Measurements from ENCODE around the gene CDKL4. TPM values are rescaled to one million over a fixed set of nuclear protein-coding genes. Genes with fewer than 3 reads are reported as not detected.

Gene CDKL4
- total RNA-seq, 5 donors from 2014 or later (not counting 1 experiment from before 2014, with no cell fraction given): 0.32 to 0.66 (median 0.39) TPM; not detected in 2

GRCh38 chr2:39269941-39270340, 26.2 kb upstream of the CDKL4 start:
- Mint-ChIP-seq H3K27ac (no peak overlapping the region), H3K36me3 (peaks cover 25% of the 10 kb centered on the region), H3K27me3 (no peaks in the 10 kb centered on the region), H3K9me3 (no peaks in the 10 kb centered on the region), H3K4me1 (peaks cover 10 to 15% (median 12%) of the 10 kb centered on the region in 3 donors), H3K4me3 (no peak overlapping the region)
- WGBS (ENCODE audit: insufficient coverage): 67% methylated on average over 1 of the region's 3 CpGs
- Histone ChIP-seq H3K9me3 (no peaks in the 10 kb centered on the region), H3K4me3 (ENCODE audit: control insufficient read depth in 1 of 2, extremely low read depth in 1 of 2, low read length in 1 of 2) (no peak overlapping the region), H3K4me1 (ENCODE audit: control insufficient read depth in 1 of 2, extremely low read depth in 1 of 2, insufficient read depth in 2 of 2, low read length in 2 of 2) (peaks cover 4 to 10% of the 10 kb centered on the region in 2 experiments), H3K36me3 (ENCODE audit: control insufficient read depth in 2 of 2, extremely low read depth in 1 of 2, insufficient read depth in 1 of 2, low read length in 1 of 2) (no peaks in the 10 kb centered on the region), H3K27me3 (replicated peaks in 1 of 2; ENCODE audit: control insufficient read depth in 2 of 2, extremely low read depth in 1 of 2, insufficient read depth in 2 of 2, low read length in 1 of 2) (no peaks in the 10 kb centered on the region), H3K27ac (ENCODE audit: low read length) (no peak overlapping the region)
- ChIA-PET CTCF (interaction anchor here (0.5 to 1.2 kb wide), 4 partner anchors 10 to 40 kb away, joined by 3 to 4 read pairs (median 3); no protein-coding TSS in a partner anchor), POLR2A (no interaction called here)
- no peak for DNase-seq
- no peak for ATAC-seq (replicated peaks in 1 of 4)

GRCh38 chr2:39266916-39267434, 23.2 kb upstream of the CDKL4 start:
- no CpG with 5 or more reads among the region's 3 CpGs for WGBS (ENCODE audit: insufficient coverage)
- Histone ChIP-seq H3K36me3 (ENCODE audit: control insufficient read depth in 2 of 2, extremely low read depth in 1 of 2, insufficient read depth in 1 of 2, low read length in 1 of 2) (no peaks in the 10 kb centered on the region), H3K27me3 (replicated peaks in 1 of 2; ENCODE audit: control insufficient read depth in 2 of 2, extremely low read depth in 1 of 2, insufficient read depth in 2 of 2, low read length in 1 of 2) (no peaks in the 10 kb centered on the region), H3K4me1 (ENCODE audit: control insufficient read depth in 1 of 2, extremely low read depth in 1 of 2, insufficient read depth in 2 of 2, low read length in 2 of 2) (peaks cover 7 to 10% of the 10 kb centered on the region in 2 experiments), H3K9me3 (no peaks in the 10 kb centered on the region), H3K4me3 (ENCODE audit: control insufficient read depth in 1 of 2, extremely low read depth in 1 of 2, low read length in 1 of 2) (no peak overlapping the region), H3K27ac (ENCODE audit: low read length) (no peak overlapping the region)
- Mint-ChIP-seq H3K4me1 (peaks cover 10 to 26% (median 14%) of the 10 kb centered on the region in 3 donors), H3K4me3 (no peak overlapping the region), H3K27me3 (no peaks in the 10 kb centered on the region), H3K9me3 (no peaks in the 10 kb centered on the region), H3K36me3 (peaks cover 23% of the 10 kb centered on the region), H3K27ac (no peak overlapping the region)
- ChIA-PET CTCF (interaction anchor here (0.6 to 0.7 kb wide), 2 partner anchors 11 to 208 kb away, joined by 3 to 4 read pairs; no protein-coding TSS in a partner anchor), POLR2A (interaction anchor here in 1 of 2 donors (0.6 kb wide), 1 partner anchor 18 kb away, joined by 3 read pairs; no protein-coding TSS in a partner anchor)
- DNase-seq: no peak
- no peak for ATAC-seq (replicated peaks in 1 of 4)

- Mint-ChIP-seq H3K36me3 (peaks cover 24% of the 10 kb centered on the region), H3K27me3 (no peaks in the 10 kb centered on the region), H3K4me3 (no peak overlapping the region), H3K9me3 (no peaks in the 10 kb centered on the region), H3K4me1 (peaks cover 10 to 26% (median 14%) of the 10 kb centered on the region in 3 donors), H3K27ac (peak overlapping the region; percentile 37 to 58)
- Histone ChIP-seq H3K27ac (ENCODE audit: low read length) (peak overlapping the region; percentile 46), H3K36me3 (ENCODE audit: control insufficient read depth in 2 of 2, extremely low read depth in 1 of 2, insufficient read depth in 1 of 2, low read length in 1 of 2) (no peaks in the 10 kb centered on the region), H3K4me3 (ENCODE audit: control insufficient read depth in 1 of 2, extremely low read depth in 1 of 2, low read length in 1 of 2) (no peak overlapping the region), H3K4me1 (ENCODE audit: control insufficient read depth in 1 of 2, extremely low read depth in 1 of 2, insufficient read depth in 2 of 2, low read length in 2 of 2) (peaks cover 7 to 10% of the 10 kb centered on the region in 2 experiments), H3K27me3 (replicated peaks in 1 of 2; ENCODE audit: control insufficient read depth in 2 of 2, extremely low read depth in 1 of 2, insufficient read depth in 2 of 2, low read length in 1 of 2) (no peaks in the 10 kb centered on the region), H3K9me3 (no peaks in the 10 kb centered on the region)
- POLR2A ChIA-PET: no interaction called here
- CTCF ChIA-PET: no interaction called here
- 72% methylated on average over 2 of the region's 3 CpGs for WGBS (ENCODE audit: insufficient coverage)
- ATAC-seq (replicated peaks in 1 of 4) (peak in 2 of 4 experiments; percentile 37 to 65), DNase-seq (peak in 1 of 35 experiments; percentile 13)
Measured at GRCh38 chr2:39266139-39266805, 22.5 kb upstream of the CDKL4 start.

- DNase-seq: no peak
- H3K27me3 Mint-ChIP-seq: no peaks in the 10 kb centered on the region
- Histone ChIP-seq H3K27me3 (replicated peaks in 1 of 2; ENCODE audit: control insufficient read depth in 2 of 2, extremely low read depth in 1 of 2, insufficient read depth in 2 of 2, low read length in 1 of 2) (no peaks in the 10 kb centered on the region), H3K27ac (ENCODE audit: low read length) (peak overlapping the region; percentile 46), H3K4me1 (ENCODE audit: control insufficient read depth in 1 of 2, extremely low read depth in 1 of 2, insufficient read depth in 2 of 2, low read length in 2 of 2) (peaks cover 7 to 10% of the 10 kb centered on the region in 2 experiments), H3K4me3 (ENCODE audit: control insufficient read depth in 1 of 2, extremely low read depth in 1 of 2, low read length in 1 of 2) (no peak overlapping the region), H3K36me3 (ENCODE audit: control insufficient read depth in 2 of 2, extremely low read depth in 1 of 2, insufficient read depth in 1 of 2, low read length in 1 of 2) (no peaks in the 10 kb centered on the region), H3K9me3 (no peaks in the 10 kb centered on the region)
- H3K4me3 Mint-ChIP-seq: no peak overlapping the region
- peaks cover 10 to 26% (median 14%) of the 10 kb centered on the region in 3 donors for H3K4me1 Mint-ChIP-seq
- H3K9me3 Mint-ChIP-seq: no peaks in the 10 kb centered on the region
- 33% methylated on average over 1 of the region's 2 CpGs for WGBS (ENCODE audit: insufficient coverage)
- peak overlapping the region in 1 of 2 donors; percentile 83 for H3K27ac Mint-ChIP-seq
- ChIA-PET POLR2A (no interaction called here), CTCF (no interaction called here)
- no peak for ATAC-seq (replicated peaks in 1 of 4)
- peaks cover 27% of the 10 kb centered on the region for H3K36me3 Mint-ChIP-seq
Measured at GRCh38 chr2:39265315-39265714, 21.5 kb upstream of the CDKL4 start.

GRCh38 chr2:39264733-39265132, 21.0 kb upstream of the CDKL4 start:
- Mint-ChIP-seq H3K4me3 (no peak overlapping the region), H3K4me1 (peaks cover 10 to 26% (median 14%) of the 10 kb centered on the region in 3 donors), H3K27me3 (no peaks in the 10 kb centered on the region), H3K36me3 (peaks cover 26% of the 10 kb centered on the region), H3K9me3 (no peaks in the 10 kb centered on the region), H3K27ac (peak overlapping the region in 1 of 2 donors; percentile 36)
- peak in 1 of 4 experiments; percentile 63 for ATAC-seq (replicated peaks in 1 of 4)
- H3K27ac ChIP-seq (ENCODE audit: low read length): peak overlapping the region; percentile 46
- ChIA-PET CTCF (no interaction called here), POLR2A (no interaction called here)
- H3K27me3 ChIP-seq (replicated peaks in 1 of 2; ENCODE audit: control insufficient read depth in 2 of 2, extremely low read depth in 1 of 2, insufficient read depth in 2 of 2, low read length in 1 of 2): no peaks in the 10 kb centered on the region
- H3K4me3 ChIP-seq (ENCODE audit: control insufficient read depth in 1 of 2, extremely low read depth in 1 of 2, low read length in 1 of 2): no peak overlapping the region
- no peaks in the 10 kb centered on the region for H3K36me3 ChIP-seq (ENCODE audit: control insufficient read depth in 2 of 2, extremely low read depth in 1 of 2, insufficient read depth in 1 of 2, low read length in 1 of 2)
- H3K4me1 ChIP-seq (ENCODE audit: control insufficient read depth in 1 of 2, extremely low read depth in 1 of 2, insufficient read depth in 2 of 2, low read length in 2 of 2): peaks cover 7 to 10% of the 10 kb centered on the region in 2 experiments
- DNase-seq: peak in 1 of 35 experiments; percentile 4
- WGBS (ENCODE audit: insufficient coverage): no CpG with 5 or more reads among the region's 1 CpG
- H3K9me3 ChIP-seq: no peaks in the 10 kb centered on the region

GRCh38 chr2:39260087-39260486, 16.3 kb upstream of the CDKL4 start:
- no CpG with 5 or more reads among the region's 4 CpGs for WGBS (ENCODE audit: insufficient coverage)
- no peaks in the 10 kb centered on the region for H3K36me3 ChIP-seq (ENCODE audit: control insufficient read depth in 2 of 2, extremely low read depth in 1 of 2, insufficient read depth in 1 of 2, low read length in 1 of 2)
- peaks cover 38% of the 10 kb centered on the region for H3K36me3 Mint-ChIP-seq
- POLR2A ChIA-PET: interaction anchor here in 1 of 2 donors (0.5 kb wide), 1 partner anchor 1960 kb away, joined by 8 read pairs; no protein-coding TSS in a partner anchor
- H3K4me1 ChIP-seq (ENCODE audit: control insufficient read depth in 1 of 2, extremely low read depth in 1 of 2, insufficient read depth in 2 of 2, low read length in 2 of 2): peaks cover 0 to 3% of the 10 kb centered on the region in 2 experiments
- CTCF ChIA-PET: interaction anchor here in 1 of 2 donors (0.7 kb wide), 1 partner anchor 10 kb away, joined by 3 read pairs; no protein-coding TSS in a partner anchor
- no peaks in the 10 kb centered on the region for H3K27me3 Mint-ChIP-seq
- DNase-seq (no peak), ATAC-seq (replicated peaks in 1 of 4) (no peak)
- H3K27ac ChIP-seq (ENCODE audit: low read length): no peak overlapping the region
- no peak overlapping the region for H3K4me3 ChIP-seq (ENCODE audit: control insufficient read depth in 1 of 2, extremely low read depth in 1 of 2, low read length in 1 of 2)
- H3K27ac Mint-ChIP-seq: no peak overlapping the region
- peaks cover 0 to 13% (median 2%) of the 10 kb centered on the region in 3 donors for H3K4me1 Mint-ChIP-seq
- H3K4me3 Mint-ChIP-seq: no peak overlapping the region
- no peaks in the 10 kb centered on the region for H3K27me3 ChIP-seq (replicated peaks in 1 of 2; ENCODE audit: control insufficient read depth in 2 of 2, extremely low read depth in 1 of 2, insufficient read depth in 2 of 2, low read length in 1 of 2)
- no peaks in the 10 kb centered on the region for H3K9me3 Mint-ChIP-seq
- H3K9me3 ChIP-seq: no peaks in the 10 kb centered on the region
